GM12891 (cell line): ENCODE data around the gene FOXI3.

ENCODE experiments used
- DNase-seq: peaks from one replicate; pipeline ENCODE4 v3.0.0; 2011; ENCODE audit warnings: low spot score; ENCODE audit not compliant: insufficient read length
- FAIRE-seq: peaks from 2 replicates; lab custom pipeline; 2011; peaks lifted over from hg19 to GRCh38; lab: Jason Lieb, UNC
- PAX5 ChIP-seq: IDR thresholded peaks from 2 replicates; pipeline ENCODE4 v1.6.1; 2011; ENCODE audit warnings: low read length, moderate library complexity, mild to moderate bottlenecking; ENCODE audit not compliant: insufficient read depth, severe bottlenecking
- POLR2A ChIP-seq: IDR thresholded peaks from 2 replicates; pipeline ENCODE4 v1.6.1; 2011; ENCODE audit warnings: low read depth, low read length, control low read depth
- POLR2AphosphoS5 ChIP-seq: IDR thresholded peaks from 2 replicates; pipeline ENCODE4 v1.6.1; 2011; ENCODE audit warnings: low read depth, low read length, control low read depth
- POU2F2 ChIP-seq: IDR thresholded peaks from 2 replicates; pipeline ENCODE4 v1.6.1; 2011; ENCODE audit warnings: low read depth, mild to moderate bottlenecking, control low read depth, low read length, moderate library complexity
- SPI1 ChIP-seq: IDR thresholded peaks from 2 replicates; pipeline ENCODE4 v1.6.1; 2011; ENCODE audit warnings: low read depth, low read length, control low read depth
- TAF1 ChIP-seq: IDR thresholded peaks from 2 replicates; pipeline ENCODE4 v1.6.1; 2011; ENCODE audit warnings: low read depth, low read length, control low read depth

FOXI3 gene

GRCh38 chr2:88398180-88398579, 54.3 kb downstream of the FOXI3 start:
- TF ChIP-seq POLR2A (no peak), POLR2AphosphoS5 (no peak), SPI1 (no peak), TAF1 (no peak), POU2F2 (no peak), PAX5 (no peak)
- DNase-seq (no peak), FAIRE-seq (no peak)
